Measurements from ENCODE around the gene MIX23.

- TF ChIP-seq MYC (IDR thresholded peaks at IDR 0.05; ENCODE audit: low read depth, low read length) (no peak), POLR2A (IDR thresholded peaks at IDR 0.05; ENCODE audit: extremely low read depth, insufficient read length) (no peak), CTCF (IDR thresholded peaks at IDR 0.05; ENCODE audit: low read depth, low read length) (no peak), MAX (IDR thresholded peaks at IDR 0.05; ENCODE audit: low read depth, low read length) (no peak)
Measured at GRCh38 chr3:122366379-122366749, 16.7 kb downstream of the MIX23 start.

Measured in NB4 (cell line).